ENCODE results near the gene IFT81.
"Not testable (repeated sequence)": the region's sequence is repeated elsewhere in the genome, so short reads cannot be mapped to it uniquely, and the experiment has no call there.

The IFT81 gene

DNA sequence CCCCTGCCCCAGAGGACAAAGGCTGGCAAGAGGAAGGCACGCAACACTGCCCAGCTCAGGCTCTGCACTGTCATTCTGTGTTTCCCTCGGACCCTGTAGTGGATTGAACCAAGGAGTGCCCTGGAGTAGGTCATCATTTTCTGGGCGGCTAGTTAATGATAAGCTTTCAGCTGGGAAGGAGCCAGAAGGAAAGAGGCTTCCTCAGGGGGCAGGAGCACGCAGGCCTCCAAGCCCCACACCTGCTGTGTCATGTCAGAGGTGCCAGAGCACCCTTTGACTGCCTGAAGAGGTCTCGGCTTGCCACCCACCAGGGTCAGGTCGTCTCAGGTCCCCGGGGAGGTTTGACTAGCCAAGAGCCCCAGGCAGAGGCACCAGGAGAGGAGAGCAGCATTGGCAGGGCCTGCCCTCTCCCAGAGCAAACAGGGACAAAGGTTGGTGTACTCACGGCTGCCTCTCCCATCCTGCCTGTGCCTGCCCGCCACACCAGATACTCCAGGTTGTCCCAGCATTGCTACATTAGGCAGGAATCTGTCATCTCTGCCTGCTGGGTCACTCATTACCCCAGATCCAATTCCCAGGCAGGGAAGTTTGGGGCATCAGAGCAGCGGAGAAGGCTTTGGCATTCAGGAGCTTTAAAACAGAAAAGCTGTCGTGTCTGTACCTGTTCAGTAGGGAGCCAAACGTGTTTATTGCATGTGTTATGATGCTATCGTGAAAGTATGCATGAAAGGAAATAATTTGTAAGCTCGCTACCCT is 123.4 kb downstream of the IFT81 start:
- FAIRE-seq: no peak

DNA sequence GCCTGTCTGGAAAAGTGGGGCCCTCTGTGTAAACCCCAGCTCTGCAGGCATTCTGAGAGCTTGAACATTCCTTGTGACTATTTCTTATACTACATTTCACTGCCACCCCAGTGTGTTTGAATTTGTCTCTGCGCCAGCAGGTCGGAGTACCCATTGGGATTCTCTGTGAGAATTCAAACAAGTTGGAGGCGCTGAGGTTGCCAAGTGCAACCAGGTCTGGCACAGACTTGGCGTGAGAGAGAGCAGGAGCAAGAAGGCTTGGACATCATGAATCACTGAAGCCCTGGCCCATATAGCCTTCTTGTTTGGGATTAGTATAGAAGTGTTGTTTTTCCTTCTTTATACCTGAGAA is 123.9 kb downstream of the IFT81 start:
- FAIRE-seq: no peak

DNA sequence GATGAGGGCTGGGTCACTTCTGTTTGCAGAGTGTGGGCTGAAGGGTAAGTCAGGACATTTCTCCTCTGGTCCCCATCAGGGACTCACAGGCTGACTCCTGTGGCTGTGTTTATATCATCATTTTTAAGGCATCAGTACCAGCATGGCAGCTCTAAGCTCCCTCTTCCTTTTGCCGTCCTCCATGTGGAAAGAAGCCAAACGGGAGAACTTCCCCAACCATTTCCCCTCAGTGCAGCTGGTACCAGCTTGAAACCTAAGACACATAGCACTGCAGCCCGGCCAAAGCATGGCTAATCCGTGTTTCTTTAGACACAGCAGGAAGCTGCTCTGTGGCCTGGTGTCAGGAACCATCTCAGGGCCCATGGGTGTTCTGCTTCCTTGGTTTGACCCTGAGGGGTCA is 124.9 kb downstream of the IFT81 start:
- FAIRE-seq: no peak

DNA sequence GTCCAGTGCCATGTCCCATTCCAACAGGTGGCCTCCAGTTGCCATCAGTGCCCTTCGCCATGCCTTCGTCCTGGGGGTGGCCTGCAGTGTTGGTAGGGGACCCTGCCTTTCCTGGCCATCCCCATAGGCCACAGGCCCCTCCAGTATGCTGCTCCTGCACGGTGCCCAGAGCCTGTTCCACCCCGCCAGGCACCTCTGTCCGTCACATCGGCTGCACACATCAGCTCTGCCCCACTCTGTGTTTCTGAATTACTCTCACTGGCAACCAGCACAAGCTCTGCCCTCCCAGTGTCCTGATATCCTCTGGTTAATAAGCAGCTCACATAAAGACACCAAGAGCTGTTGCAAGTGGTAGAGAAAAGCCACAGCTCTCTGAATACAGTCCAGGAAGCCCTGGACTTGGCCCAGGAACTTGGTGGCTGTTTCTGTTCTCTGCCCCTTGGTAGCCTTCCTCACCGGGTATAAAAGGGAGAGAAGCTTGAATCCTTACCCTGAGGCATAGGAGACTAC is 125.6 kb downstream of the IFT81 start:
- no peak for FAIRE-seq

DNA sequence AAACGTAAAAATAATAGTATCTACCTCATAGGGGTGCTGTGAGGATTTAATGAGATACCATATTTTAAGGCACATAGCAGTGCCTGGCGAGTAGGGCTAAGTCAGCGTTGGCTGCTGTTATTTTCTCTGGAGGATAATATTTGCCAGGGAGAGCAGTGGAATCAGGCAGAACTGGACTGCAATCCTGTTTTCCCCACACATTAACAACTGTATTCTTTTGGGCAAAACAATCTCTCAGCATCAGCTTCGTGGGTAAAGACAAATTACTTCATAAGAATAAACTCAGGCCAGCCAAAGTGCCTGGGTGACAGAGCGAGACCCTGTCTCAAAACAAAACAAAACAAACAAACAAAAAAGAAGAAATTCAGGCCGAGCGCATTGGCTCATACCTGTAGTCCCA is 127.2 kb downstream of the IFT81 start:
- no peak for FAIRE-seq

DNA sequence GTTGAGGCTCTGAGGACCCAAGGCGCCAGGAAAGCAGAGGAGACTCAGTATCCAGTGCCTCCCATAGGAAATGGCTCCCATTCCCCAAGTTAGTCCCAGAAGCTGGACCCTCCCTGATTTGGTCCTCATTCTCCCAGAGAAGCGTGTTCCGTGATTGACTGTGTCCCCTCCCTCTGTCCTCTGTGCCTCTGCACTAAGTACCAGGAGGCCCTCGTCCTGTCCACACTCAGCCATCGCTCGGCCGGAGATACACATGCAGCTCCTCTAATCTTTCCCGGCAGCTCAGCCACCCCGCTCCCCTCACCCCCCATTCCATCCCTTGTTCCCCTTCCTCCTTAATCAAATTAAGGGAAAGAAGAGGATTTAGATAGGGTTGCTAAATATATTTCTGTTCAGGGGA is 128.6 kb downstream of the IFT81 start:
- no peak for FAIRE-seq

DNA sequence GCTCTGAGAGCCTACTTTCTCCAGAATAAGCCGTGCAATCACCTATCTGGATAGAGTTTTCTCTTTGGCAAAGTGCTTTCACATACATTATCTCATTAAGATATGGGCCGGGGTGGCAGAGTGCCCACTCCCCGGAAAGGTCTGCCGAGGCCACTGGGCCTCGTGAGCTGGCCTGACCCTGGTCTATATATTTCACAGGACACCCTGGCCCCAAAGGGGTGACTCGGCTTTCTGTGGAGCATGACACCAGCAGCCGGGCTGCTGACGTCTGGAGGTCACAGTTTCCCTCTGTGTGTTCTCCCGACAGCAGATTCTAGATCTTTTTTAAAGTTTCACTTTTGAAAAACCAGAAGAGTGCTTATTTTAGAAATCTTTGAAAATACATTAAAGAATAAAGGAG is 129.0 kb downstream of the IFT81 start:
- FAIRE-seq: no peak

DNA sequence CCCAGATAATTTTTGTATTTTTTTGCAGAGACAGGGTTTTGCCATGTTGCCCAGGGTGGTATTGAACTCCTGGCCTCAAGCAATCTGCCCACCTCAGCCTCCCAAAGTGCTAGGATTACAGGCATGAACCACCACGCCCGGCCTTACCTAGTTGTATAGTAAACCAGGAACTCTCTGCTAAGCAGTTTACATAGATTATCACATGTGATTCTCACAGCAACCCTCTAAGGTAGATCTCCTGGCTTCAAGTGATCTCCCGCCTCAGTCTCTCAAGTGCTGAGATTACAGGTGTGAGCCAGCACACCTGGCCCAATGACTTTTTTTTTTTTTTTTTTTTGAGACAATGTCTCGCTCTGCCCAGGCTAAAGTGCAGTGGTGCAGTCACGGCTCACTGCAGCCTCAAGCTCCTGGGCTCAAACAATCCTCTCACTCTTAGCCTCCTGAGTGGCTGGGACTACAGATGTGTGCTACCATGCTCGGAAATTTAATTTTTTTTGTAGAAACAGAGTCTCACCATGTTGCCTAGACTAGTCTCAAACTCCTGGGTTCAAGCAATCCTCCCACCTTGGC is 130.9 kb downstream of the IFT81 start:
- no peak for FAIRE-seq

DNA sequence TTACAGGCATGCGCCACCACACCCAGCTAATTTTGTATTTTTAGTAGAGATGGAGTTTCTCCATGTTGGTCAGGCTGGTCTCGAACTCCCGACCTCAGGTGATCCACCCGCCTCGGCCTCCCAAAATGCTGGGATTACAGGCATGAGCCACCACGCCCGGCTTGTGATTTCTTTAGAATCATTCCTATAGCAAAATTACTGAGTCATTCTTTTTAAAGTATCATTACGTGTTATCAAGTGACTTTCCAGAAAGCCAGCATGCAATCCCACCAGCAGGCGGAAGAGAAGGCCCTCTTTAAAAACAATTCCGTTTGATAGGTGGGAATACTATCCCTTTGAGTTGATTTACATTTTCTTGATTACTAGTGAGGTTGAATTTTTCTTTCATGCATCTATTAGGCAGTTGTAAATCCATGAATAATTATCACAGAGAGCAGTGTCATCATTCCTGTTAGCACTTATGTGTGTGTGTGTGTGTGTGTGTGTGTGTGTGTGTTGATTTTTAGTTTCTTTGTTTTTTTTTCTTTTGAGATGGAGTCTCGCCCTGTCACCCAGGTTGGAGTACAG is 131.8 kb downstream of the IFT81 start:
- not testable (repeated sequence) for FAIRE-seq

DNA sequence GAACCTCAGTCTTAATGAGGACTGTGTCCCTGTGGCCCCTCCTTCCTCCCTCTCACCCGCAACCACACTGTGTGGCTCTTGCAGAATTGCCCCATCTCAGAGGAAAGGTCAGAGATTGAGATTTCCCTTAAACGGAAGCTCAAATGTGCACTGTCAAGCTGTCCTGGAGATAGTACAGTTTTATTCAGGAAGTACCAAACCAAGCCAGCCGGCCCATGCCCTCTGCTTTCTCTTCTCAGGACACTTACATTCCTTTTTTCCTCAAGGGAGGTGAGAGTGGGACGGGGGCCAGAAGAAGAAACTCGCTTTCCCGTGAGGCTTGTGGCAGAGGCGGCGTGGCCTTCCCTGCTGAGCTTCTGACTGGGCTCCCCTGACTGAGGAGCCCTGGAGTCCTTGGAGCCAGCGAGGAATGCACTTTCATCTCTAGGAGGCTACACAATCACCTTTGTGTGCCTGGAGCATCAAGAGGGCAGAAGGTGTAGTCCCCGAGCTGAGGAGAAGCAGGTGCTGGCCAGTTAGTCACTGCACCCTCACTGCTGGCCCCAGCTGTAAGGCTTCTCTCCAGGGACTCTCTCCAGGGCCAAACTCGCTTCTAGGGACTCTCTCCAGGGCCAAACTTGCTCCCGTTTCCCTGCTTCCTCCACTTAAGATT is 132.7 kb downstream of the IFT81 start:
- no peak for FAIRE-seq

DNA sequence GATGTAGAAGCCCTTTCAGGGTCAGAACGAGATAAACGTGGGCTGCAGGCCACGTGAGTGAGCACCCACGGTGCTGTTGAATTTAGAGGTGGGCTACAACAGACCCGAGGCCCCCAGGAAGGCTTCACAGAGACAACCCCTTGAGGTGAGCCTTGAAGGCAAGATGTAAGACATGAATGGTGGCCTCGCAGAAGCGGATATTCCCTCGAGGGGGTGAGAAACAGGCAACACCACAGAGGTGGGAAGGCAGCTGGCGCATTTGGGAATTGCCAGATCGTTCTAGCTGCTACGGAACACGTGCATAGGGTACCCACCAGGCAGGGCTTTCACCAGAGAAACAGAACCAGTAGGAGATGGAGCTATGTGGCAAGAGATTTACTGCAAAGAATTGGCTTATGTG is 134.3 kb downstream of the IFT81 start:
- FAIRE-seq: no peak

DNA sequence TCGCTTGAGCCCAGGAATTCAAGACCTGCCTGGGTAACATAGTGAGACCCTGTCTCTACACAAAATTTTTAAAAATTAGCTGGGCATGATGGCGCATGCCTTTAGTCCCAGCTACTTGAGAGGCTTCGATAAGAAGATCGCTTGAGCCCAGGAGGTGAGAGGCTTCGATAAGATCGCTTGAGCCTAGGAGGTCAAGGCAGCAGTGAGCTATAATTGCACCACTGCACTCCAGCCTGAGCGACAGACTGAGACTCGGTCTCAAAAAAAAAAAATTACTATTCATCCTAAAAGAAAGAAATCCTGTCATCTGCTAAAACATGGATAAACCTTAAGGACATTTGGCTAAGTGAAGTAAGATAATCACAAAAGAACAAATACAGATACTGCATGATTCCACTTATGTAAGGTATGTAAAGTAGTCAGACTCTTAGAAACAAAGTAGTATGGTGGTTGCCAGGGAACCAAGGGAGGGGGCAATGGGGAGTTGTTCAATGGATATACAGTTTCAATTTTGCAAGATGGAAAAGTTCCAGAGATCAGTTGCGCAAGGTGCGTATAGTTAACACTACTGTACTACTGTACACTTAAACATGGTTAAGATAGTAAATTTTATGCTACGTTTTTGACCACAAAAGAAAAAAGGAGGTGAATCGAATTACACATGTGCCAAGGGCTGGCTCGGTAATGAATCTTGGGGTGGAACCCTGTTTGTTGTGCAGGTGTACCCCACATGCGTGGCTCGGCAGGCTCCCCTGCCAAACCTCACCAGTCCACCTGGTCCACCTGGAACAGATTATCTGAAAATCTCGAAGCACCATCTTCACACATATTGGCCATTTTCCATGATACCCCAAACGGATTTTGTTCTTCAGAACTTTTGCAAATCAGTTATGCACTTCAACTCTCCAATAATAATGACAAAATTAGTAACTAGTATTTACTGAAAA is 138.6 kb downstream of the IFT81 start:
- no peak for FAIRE-seq

DNA sequence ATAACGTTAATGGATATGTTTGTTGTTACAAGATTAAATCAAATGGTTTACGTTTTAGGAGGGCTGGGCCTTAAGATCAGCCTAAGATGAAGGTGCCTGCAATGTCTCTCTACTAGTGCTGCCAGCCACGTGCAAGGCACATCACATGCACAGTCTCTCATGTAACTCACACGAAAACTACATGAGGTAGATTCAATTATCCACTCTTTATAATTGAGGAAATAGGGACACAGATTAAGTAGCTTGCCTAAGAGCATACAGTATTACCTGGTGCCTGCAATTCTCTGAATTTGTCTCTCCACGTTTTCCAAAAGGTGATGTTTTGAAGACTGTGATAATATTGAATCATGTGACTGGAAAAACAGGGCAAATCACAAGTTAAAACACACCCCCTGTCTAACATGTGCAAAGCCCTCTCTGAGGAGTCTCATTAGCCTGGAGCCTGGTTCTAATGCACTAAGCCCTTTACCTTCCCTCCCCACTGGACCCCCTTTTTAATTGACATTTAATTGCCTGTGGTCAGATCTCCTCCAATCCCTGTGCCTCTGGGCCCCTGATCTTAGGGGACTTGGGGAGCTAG is 142.3 kb downstream of the IFT81 start:
- FAIRE-seq: no peak

DNA sequence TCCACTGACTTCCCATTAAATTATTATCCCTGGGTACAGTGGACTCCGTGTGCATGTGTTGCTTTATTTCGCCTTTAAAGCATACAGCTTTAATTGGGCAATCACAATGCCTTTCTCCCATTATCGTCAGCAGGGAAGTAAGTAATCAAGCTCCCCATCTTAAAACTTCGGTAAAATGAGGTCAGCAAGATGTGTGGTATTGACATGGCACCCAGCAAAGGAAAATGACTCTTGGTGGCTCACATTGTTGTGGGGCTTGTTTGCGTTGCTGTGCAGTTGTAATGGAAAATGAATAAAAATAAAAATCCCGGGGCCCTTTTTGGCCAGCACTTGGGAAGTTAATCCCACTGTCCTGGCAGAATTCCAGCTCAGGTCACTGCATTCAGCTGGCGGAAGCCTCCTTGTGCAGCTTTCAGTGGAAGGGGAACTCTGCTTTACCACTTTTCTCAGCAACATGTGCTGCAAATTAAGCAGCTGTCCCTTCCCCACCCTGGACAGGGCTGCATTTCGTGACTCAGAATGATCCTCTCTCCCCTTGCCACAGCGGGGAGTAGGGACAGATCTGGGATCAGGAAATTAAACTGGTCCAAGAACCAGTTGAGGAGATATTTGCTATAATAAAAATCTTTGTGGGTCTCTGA is 142.9 kb downstream of the IFT81 start:
- FAIRE-seq: no peak

Measured in A204.1 (cell line).